WERI-Rb-1 (cell line): Measurements from ENCODE around the gene ASB14.

Source experiments
- DNase-seq: peaks from one replicate; pipeline ENCODE4 v3.0.0-alpha.2; 2020
- H3K27ac ChIP-seq: fragments of 250-450 bp; sonication (Bioruptor Pico); 2 replicates; pipeline ENCODE4 v1.5.1; 2020; ENCODE audit warnings: mild to moderate bottlenecking, moderate library complexity
- H3K27me3 ChIP-seq: fragments of 250-450 bp; sonication (Bioruptor Pico); 2 replicates; pipeline ENCODE4 v1.5.1; 2021; ENCODE audit warnings: mild to moderate bottlenecking, low read depth, moderate library complexity; ENCODE audit not compliant: insufficient read depth, severe bottlenecking
- H3K36me3 ChIP-seq: fragments of 250-450 bp; sonication (Bioruptor Pico); 2 replicates; pipeline ENCODE4 v1.5.1; 2020; ENCODE audit warnings: mild to moderate bottlenecking, moderate library complexity
- H3K4me3 ChIP-seq: 2 replicates; pipeline ENCODE4 v1.5.1; 2011; ENCODE audit warnings: low read depth, mild to moderate bottlenecking, control low read depth, low read length
- H3K9me3 ChIP-seq: fragments of 250-450 bp; sonication (Bioruptor Pico); 2 replicates; pipeline ENCODE4 v1.5.1; 2021; ENCODE audit warnings: mild to moderate bottlenecking, moderate library complexity; ENCODE audit not compliant: severe bottlenecking
- CTCF ChIP-seq: IDR thresholded peaks from 2 replicates; pipeline ENCODE4 v1.5.1; 2011; ENCODE audit warnings: low read depth, mild to moderate bottlenecking, control low read depth, inconsistent platforms, low read length

The ASB14 gene

GRCh38 chr3:57227204-57227929 lies 65.1 kb downstream of the ASB14 start, which contains the start of gene APPL1:
APPL1 (plus strand) TSS chr3:57227729; CDS start chr3:57227884, 155 bp downstream.
- Histone ChIP-seq H3K4me3 (peak within 1 kb of the TSS; percentile 99), H3K27ac (peak within 1 kb of the TSS; percentile 88), H3K27me3 (no peaks in the 10 kb centered on the region), H3K36me3 (no peaks in the 10 kb centered on the region), H3K9me3 (no peaks in the 10 kb centered on the region)
- TF ChIP-seq CTCF: no peak
- DNase-seq: peak; percentile 94

- H3K27ac ChIP-seq: no peak overlapping the region; the same call in 1 of the 2 replicates
- no peaks in the 10 kb centered on the region for H3K9me3 ChIP-seq
- no peak for DNase-seq
- H3K36me3 ChIP-seq: no peaks in the 10 kb centered on the region
- no peaks in the 10 kb centered on the region for H3K27me3 ChIP-seq
- no peak for TF ChIP-seq CTCF
- no peak overlapping the region for H3K4me3 ChIP-seq
Observed at GRCh38 chr3:57226176-57226575, 66.3 kb downstream of the ASB14 start.

GRCh38 chr3:57224856-57225255 lies 67.6 kb downstream of the ASB14 start:
- Histone ChIP-seq H3K27me3 (no peaks in the 10 kb centered on the region), H3K27ac (no peak overlapping the region), H3K36me3 (no peaks in the 10 kb centered on the region), H3K4me3 (no peak overlapping the region), H3K9me3 (no peaks in the 10 kb centered on the region)
- TF ChIP-seq CTCF: no peak
- DNase-seq: no peak

GRCh38 chr3:57221883-57222282 lies 70.6 kb downstream of the ASB14 start:
- H3K27me3 ChIP-seq: no peaks in the 10 kb centered on the region
- no peak for DNase-seq
- TF ChIP-seq CTCF: peak; percentile 20; the same call in 1 of the 2 replicates
- H3K27ac ChIP-seq: no peak overlapping the region
- no peak overlapping the region for H3K4me3 ChIP-seq
- H3K36me3 ChIP-seq: no peaks in the 10 kb centered on the region
- no peaks in the 10 kb centered on the region for H3K9me3 ChIP-seq
